ENCODE data around the gene CKAP4.

CKAP4 gene

DNA sequence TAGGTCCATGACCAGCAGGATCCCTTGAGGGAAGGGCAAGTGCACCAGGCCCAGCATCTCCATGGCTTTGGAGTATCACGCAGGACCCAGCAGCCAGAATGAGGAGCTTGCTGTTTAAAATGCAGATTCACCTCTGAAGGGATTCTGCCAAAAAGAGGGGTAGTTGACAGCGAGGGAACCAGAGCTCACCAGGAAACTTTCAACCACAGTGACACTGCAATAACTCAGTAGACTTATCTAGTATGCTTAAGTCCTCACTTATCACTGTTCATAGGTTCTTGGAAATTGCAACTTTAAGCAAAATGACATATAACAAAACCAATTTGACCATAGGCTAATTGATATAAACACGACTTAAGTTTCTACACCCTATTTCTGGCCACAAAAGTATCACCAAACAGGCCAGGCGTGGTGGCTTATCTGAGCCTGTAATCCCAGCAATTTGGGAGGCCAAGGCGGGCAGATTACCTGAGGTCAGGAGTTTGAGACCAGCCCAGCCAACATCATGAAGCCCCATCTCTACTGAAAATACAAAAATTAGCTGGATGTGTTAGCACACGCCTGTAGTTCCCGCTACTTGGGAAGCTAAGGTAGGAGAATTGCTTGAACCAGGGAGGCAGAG is 21.4 kb upstream of the CKAP4 start:
- no peaks in the 10 kb centered on the region for H4K20me1 ChIP-seq (ENCODE audit: low read depth, low read length)

GRCh38 chr12:106267535-106267934 is 19.7 kb upstream of the CKAP4 start:
- H3K79me2 ChIP-seq (ENCODE audit: insufficient read depth, low read length), result no peaks in the 10 kb centered on the region
- H2AFZ ChIP-seq (ENCODE audit: low read depth, low read length, severe bottlenecking), result no peak overlapping the region
- no peaks in the 10 kb centered on the region for H3F3A ChIP-seq (ENCODE audit: insufficient read depth)
- H3K4me2 ChIP-seq (ENCODE audit: low read depth, low read length, poor library complexity, severe bottlenecking), result no peak overlapping the region
- no peaks in the 10 kb centered on the region for H3K27me3 ChIP-seq (ENCODE audit: low read length)
- no peaks in the 10 kb centered on the region for H4K20me1 ChIP-seq (ENCODE audit: low read depth, low read length)
- no peaks in the 10 kb centered on the region for H3K36me3 ChIP-seq (ENCODE audit: low read length)
- H3K27ac ChIP-seq (ENCODE audit: low read depth, low read length), result no peak overlapping the region
- no peak for TF ChIP-seq EZH2phosphoT487 (conservative IDR thresholded peaks at IDR 0.05; ENCODE audit: low read length)
- TF ChIP-seq, protein P1, sequence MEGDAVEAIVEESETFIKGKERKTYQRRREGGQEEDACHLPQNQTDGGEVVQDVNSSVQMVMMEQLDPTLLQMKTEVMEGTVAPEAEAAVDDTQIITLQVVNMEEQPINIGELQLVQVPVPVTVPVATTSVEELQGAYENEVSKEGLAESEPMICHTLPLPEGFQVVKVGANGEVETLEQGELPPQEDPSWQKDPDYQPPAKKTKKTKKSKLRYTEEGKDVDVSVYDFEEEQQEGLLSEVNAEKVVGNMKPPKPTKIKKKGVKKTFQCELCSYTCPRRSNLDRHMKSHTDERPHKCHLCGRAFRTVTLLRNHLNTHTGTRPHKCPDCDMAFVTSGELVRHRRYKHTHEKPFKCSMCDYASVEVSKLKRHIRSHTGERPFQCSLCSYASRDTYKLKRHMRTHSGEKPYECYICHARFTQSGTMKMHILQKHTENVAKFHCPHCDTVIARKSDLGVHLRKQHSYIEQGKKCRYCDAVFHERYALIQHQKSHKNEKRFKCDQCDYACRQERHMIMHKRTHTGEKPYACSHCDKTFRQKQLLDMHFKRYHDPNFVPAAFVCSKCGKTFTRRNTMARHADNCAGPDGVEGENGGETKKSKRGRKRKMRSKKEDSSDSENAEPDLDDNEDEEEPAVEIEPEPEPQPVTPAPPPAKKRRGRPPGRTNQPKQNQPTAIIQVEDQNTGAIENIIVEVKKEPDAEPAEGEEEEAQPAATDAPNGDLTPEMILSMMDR (IDR thresholded peaks at IDR 0.05; ENCODE audit: insufficient read depth, low read length, poor library complexity, severe bottlenecking), result no peak
- H3K9ac ChIP-seq (ENCODE audit: low read length), result no peak overlapping the region
- no peaks in the 10 kb centered on the region for H3K9me3 ChIP-seq (ENCODE audit: insufficient read depth, low read length)
- H3K9me2 ChIP-seq (replicated peaks; ENCODE audit: insufficient read depth, low read length), result no peaks in the 10 kb centered on the region
- no peak overlapping the region for H3K4me3 ChIP-seq (ENCODE audit: insufficient read depth, low read length, poor library complexity, severe bottlenecking)

More for the DNA sequence above, 21.4 kb upstream of the CKAP4 start:
- H3K4me2 ChIP-seq (ENCODE audit: low read depth, low read length, poor library complexity, severe bottlenecking), result no peak overlapping the region
- H3K27ac ChIP-seq (ENCODE audit: low read depth, low read length), result no peak overlapping the region
- H3K36me3 ChIP-seq (ENCODE audit: low read length), result no peaks in the 10 kb centered on the region
- no peaks in the 10 kb centered on the region for H3K9me2 ChIP-seq (replicated peaks; ENCODE audit: insufficient read depth, low read length)
- H3K4me3 ChIP-seq (ENCODE audit: insufficient read depth, low read length, poor library complexity, severe bottlenecking), result no peak overlapping the region
- no peak overlapping the region for H2AFZ ChIP-seq (ENCODE audit: low read depth, low read length, severe bottlenecking)
- H3K9me3 ChIP-seq (ENCODE audit: insufficient read depth, low read length), result no peaks in the 10 kb centered on the region
- no peaks in the 10 kb centered on the region for H3K79me2 ChIP-seq (ENCODE audit: insufficient read depth, low read length)
- no peaks in the 10 kb centered on the region for H3K27me3 ChIP-seq (ENCODE audit: low read length)
- H3F3A ChIP-seq (ENCODE audit: insufficient read depth), result no peaks in the 10 kb centered on the region
- H3K9ac ChIP-seq (ENCODE audit: low read length), result no peak overlapping the region
- TF ChIP-seq, protein P1 (IDR thresholded peaks at IDR 0.05; ENCODE audit: insufficient read depth, low read length, poor library complexity, severe bottlenecking), result no peak
- TF ChIP-seq EZH2phosphoT487 (conservative IDR thresholded peaks at IDR 0.05; ENCODE audit: low read length), result no peak

DNA sequence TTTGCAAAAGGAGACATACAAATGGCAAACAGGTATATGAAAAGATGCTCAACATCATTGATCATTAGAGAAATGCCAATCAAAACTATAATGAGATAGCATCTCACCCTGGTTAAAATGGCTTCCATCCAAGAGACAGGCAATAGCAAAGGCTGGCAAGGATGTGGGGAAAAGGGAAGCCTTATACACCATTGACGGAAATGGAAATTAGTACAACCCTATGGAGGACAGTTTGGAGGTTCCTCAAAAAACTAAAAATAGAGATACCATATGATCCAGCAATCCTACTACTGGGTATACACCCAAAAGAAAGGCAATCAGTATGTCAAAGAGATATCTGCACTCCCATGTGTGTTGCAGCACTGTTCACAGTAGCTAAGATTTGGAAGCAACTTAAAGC is 17.3 kb upstream of the CKAP4 start:
- Histone ChIP-seq H3K79me2 (ENCODE audit: insufficient read depth, low read length) (no peaks in the 10 kb centered on the region), H2AFZ (ENCODE audit: low read depth, low read length, severe bottlenecking) (no peak overlapping the region), H3K36me3 (ENCODE audit: low read length) (no peaks in the 10 kb centered on the region), H3K27ac (ENCODE audit: low read depth, low read length) (no peak overlapping the region), H3K4me3 (ENCODE audit: insufficient read depth, low read length, poor library complexity, severe bottlenecking) (no peak overlapping the region), H3K9me3 (ENCODE audit: insufficient read depth, low read length) (no peaks in the 10 kb centered on the region), H3K9me2 (replicated peaks; ENCODE audit: insufficient read depth, low read length) (no peaks in the 10 kb centered on the region), H3K27me3 (ENCODE audit: low read length) (no peaks in the 10 kb centered on the region), H3F3A (ENCODE audit: insufficient read depth) (no peaks in the 10 kb centered on the region), H4K20me1 (ENCODE audit: low read depth, low read length) (no peaks in the 10 kb centered on the region), H3K9ac (ENCODE audit: low read length) (no peak overlapping the region), H3K4me2 (ENCODE audit: low read depth, low read length, poor library complexity, severe bottlenecking) (no peak overlapping the region)
- TF ChIP-seq, protein P1 (IDR thresholded peaks at IDR 0.05; ENCODE audit: insufficient read depth, low read length, poor library complexity, severe bottlenecking), result no peak
- TF ChIP-seq EZH2phosphoT487 (conservative IDR thresholded peaks at IDR 0.05; ENCODE audit: low read length), result no peak

Measured in SU-DHL-6 (cell line).